GM23248 (cell line): ENCODE results near the gene KEL.

Experiments
- EZH2 ChIP-seq: fragments of 200-600 bp; sonication (generic); IDR thresholded peaks from 2 replicates; pipeline ENCODE4 v1.6.1; 2018; ENCODE audit warnings: antibody characterized with exemption, mild to moderate bottlenecking; ENCODE audit not compliant: insufficient read depth, poor library complexity, severe bottlenecking
- EZH2phosphoT487 ChIP-seq: fragments of 200-600 bp; sonication (generic); IDR thresholded peaks from 2 replicates; pipeline ENCODE4 v1.6.1; 2018; ENCODE audit warnings: antibody characterized with exemption, moderate library complexity, mild to moderate bottlenecking, low read depth; ENCODE audit not compliant: insufficient read depth

- no peak for TF ChIP-seq EZH2
- TF ChIP-seq EZH2phosphoT487, result no peak
Observed at GRCh38 chr7:142992427-142992826, 30.3 kb upstream of the KEL start.
